SK-N-SH treated with all-trans-retinoic acid at 6 μM for 48 hours (cell line): ENCODE results near the gene SLC10A1.

Source experiments
- ARNTL ChIP-seq: fragments of 450-650 bp; formaldehyde crosslinking; IDR thresholded peaks from 2 replicates; pipeline ENCODE4 v1.5.0; 2020; ENCODE audit warnings: low read depth, mild to moderate bottlenecking, moderate library complexity, borderline replicate concordance
- BACH2 ChIP-seq: fragments of 250-450 bp; sonication (Bioruptor Pico); IDR thresholded peaks from 2 replicates; pipeline ENCODE4 v1.9.0; 2021; ENCODE audit warnings: mild to moderate bottlenecking, borderline replicate concordance
- ISL1 ChIP-seq: fragments of 250-450 bp; sonication (Bioruptor Pico); IDR thresholded peaks from 2 replicates; pipeline ENCODE4 v2.1.2; 2022; ENCODE audit warnings: mild to moderate bottlenecking, moderate library complexity
- RARB ChIP-seq: fragments of 250-450 bp; sonication (Bioruptor Pico); IDR thresholded peaks from 2 replicates; pipeline ENCODE4 v1.8.0; 2021; ENCODE audit warnings: mild to moderate bottlenecking, moderate library complexity
- ZFP3 ChIP-seq: fragments of 250-450 bp; sonication (Bioruptor Pico); IDR thresholded peaks from 2 replicates; pipeline ENCODE4 v1.5.0; 2020; ENCODE audit warnings: mild to moderate bottlenecking, moderate library complexity

DNA sequence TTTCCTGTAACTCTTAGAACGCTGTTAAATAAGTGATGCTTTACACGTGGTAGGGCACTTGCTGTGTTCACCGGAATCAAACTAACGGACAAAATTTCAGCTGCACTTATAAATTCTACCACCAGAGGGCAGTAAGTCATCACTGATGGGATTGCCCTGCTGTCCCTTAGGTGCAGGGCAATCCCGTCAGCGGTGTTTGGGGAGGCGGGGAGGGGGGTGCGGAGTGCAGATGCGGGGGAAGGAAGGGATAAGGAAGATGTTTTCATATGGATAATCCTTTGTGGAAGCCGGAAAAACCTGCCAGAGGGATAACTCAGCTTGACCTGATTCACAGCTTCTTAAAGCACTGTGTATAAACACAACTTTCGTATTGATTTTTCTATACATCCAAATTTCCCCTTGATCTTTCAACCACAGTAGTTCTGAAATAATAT lies 21.7 kb upstream of the SLC10A1 start:
- TF ChIP-seq ARNTL (CRISPR knock-in tag) = no peak
- TF ChIP-seq BACH2 (CRISPR knock-in tag) = no peak
- TF ChIP-seq RARB (CRISPR knock-in tag) = no peak
- no peak for TF ChIP-seq ZFP3 (CRISPR knock-in tag)
- no peak for TF ChIP-seq ISL1 (CRISPR knock-in tag)
